ENCODE data around the gene ARHGEF25.
"Not testable (repeated sequence)": the region's sequence is repeated elsewhere in the genome, so short reads cannot be mapped to it uniquely, and the experiment has no call there.

ARHGEF25 gene

DNA sequence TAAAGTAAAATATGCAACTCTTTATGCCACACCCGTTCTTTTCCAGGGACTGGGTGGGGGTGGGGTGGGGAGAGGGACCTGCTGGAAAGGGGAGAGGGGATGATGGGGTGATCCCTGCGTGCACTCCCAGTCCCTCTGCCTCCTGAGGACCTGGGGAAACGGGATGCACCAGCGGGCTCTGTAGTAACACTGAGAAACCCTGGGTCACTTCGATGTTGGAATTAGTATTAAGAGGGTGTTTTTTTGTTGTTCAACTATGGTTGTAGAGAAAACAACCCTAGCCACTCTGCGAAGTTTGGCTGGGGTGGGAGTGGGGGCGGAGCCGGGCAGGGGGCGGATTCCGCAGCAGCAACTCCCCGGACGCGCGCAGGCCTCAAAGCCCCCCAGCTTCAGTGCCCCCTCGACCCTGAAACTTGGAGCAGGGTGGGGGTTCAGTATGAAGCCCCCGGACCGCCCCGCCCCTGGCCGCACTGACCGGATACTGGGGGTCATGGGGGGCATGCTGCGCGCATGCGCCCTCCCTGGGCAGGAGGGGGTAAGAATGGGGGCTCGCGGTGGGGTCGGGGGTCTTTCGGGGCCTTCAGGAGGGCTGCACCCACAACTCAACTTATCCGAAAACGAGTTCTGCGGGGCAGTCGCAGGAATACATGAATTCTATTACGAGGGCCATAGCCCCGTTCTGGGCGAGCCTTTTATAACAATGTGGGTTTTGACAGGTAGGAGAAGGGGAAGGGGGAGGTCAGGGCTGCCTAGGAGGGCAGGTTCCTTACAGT is 1.3 kb upstream of the ARHGEF25 start:
- DNase-seq = no peak

DNA sequence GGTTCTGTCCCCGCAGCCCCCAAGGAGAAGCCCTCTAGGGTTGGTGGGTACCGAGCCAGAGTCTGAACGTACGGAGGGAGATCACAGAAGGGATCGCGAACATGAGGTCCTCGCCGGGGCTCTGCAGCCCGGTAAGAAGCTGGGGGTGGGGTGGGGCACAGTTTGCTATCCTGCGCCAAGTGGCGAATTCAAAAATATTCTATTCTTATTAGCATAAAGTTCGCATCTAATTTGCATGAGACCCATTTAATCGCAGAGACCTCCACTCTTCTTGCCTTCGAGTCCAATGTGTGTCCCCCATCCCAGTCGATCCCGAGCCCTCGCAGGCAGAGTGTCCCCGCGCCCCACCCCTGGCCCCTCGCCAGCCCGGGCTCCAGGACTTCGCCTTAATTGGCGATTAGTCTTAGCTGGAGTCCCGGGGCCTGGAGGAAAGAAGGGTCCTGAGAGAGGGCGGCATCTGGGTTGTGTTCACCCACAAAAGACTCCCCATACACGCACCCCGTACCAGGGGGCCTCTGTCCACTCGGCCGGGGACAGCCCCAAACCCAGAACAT is 604 bp upstream of the ARHGEF25 start:
- DNase-seq = no peak

DNA sequence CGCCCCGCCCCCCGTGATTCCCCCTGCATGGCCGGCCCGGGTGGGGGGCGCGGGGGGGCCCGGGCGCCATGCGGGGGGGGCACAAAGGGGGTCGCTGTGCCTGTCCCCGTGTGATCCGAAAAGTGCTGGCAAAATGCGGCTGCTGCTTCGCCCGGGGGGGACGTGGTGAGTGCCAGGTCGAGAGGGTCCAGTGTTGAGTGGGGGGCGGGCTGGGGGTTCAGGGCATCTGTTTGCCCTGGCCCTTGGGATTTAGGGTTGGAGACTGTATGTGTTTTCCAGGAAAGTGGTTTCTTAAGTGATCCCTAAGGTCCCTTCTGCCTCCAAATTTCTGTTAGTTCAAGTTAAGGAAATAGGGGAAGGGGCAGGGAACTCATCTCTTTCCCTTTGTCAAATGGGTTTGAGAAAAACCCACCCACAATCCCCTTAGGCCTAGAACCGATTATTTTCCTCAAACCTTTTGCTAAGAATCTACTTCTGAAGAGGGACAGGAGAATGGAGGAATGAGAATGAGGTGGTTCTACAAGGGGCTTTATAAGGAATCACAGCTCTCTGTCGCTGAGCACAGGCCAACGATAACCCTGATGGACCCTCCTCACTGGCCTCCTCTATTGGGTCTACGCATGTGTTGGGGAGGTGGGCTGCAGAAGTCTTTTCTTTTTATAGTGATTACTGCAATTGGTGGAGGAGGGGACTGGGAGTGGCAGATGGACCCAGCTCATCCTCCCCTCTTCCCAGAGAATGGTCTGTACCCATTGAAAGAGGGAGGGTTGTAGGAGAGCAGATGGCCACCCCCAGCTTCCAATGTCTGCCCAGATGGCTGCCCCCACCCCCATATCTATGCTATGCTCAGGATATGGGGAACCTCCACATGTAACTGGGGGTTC is 834 bp downstream of the ARHGEF25 start:
- DNase-seq = no peak

DNA sequence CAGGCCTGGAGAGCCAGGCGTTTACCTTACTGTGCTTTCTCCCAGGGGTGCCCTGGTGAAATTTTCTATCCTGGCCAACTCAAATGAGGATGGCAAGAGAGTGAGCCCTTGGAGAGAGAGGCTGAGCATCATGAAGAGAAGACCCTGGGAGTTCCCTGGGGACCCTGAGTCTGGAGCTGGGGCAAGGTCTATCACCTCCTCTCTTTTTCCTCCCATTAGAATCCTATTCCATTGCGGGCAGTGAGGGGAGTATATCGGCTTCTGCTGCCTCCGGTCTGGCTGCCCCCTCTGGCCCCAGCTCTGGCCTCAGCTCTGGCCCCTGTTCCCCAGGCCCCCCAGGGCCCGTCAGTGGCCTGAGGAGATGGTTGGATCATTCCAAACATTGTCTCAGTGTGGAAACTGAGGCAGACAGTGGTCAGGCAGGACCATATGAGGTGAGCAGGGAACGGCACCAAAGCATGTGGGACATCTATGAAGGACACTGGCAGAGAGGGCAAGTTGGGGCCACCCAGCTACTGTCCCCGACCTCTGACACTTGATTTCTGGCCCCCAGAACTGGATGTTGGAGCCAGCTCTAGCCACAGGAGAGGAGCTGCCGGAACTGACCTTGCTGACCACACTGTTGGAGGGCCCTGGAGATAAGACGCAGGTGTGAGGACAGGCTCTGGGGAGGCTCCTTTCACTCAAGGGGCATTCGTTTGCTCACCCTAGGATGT is 1.6 kb downstream of the ARHGEF25 start:
- DNase-seq = no peak

DNA sequence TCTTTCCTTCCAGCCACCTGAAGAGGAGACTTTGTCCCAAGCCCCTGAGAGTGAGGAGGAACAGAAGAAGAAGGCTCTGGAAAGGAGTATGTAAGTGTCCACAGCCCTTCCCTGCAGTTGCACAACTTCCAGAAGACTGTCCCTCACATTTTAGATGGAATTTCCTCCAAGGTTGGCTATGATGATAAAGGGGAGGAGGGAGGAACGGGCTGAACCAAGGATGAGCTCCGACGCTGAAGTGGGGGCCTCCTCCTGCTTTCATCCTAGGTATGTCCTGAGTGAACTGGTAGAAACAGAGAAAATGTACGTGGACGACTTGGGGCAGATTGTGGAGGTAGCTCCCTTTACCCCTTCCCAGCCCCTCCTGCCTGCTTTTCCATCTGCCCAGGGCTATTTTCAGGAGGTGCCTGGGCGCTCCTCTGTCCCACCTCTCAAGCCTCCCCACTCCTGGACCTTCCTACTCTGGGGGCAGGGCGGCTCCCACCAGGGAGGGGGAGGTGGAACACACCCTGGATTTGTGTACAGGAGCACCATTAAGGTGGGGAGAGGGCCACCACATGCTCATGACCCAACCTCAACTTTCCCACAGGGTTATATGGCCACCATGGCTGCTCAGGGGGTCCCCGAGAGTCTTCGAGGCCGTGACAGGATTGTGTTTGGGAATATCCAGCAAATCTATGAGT is 2.3 kb downstream of the ARHGEF25 start:
- no peak for DNase-seq

DNA sequence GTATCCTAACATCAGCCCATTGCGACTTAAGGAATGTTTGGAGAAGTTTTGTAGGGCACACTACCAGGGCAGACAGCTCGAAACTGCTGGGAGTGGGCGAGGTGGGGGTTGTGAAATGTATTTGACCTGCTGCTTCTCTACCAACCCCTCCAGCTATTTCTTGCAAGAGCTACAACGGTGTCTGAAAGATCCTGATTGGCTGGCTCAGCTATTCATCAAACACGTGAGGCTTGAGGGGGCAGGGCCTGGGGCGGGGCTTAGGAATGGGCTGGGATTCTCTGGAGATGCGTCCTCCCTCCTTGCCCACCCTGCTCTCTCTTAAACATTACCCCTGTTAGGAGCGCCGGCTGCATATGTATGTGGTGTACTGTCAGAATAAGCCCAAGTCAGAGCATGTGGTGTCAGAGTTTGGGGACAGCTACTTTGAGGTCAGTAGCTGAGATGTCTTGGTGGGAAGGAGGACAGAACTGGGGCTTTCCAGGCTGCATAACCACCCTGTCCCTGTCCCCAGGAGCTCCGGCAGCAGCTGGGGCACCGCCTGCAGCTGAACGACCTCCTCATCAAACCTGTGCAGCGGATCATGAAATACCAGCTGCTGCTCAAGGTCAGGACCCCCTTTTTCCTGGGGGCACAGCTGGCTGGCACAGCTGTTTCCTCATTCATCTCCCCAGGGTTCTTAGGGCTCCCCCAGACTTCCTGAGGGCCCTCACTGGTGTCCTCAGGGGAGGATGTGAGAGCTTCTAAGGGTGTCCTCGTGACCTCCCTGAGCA is 3.1 kb downstream of the ARHGEF25 start:
- peak; percentile 17 for DNase-seq

DNA sequence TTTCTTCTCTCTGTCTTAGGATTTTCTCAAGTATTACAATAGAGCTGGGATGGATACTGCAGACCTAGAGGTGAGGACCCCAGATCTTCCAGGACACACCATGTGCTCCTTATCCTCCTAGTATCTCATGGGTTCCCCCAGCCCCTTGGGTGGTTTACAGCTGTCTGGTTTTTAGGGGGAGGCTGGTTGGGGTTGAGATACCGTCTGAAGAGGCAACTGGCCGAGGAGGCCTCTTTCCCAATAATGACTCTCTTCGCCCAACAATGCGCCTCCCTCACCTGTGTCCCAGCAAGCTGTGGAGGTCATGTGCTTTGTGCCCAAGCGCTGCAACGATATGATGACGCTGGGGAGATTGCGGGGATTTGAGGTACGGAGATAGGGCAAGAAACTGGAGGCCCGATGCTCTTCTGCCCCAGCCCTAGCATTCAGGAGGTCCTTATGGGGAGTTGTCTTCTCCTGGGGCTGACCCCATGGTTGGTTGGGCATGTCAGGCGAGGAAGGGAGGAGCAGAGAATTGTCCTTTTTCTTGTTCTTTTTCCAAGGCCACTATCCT is 3.8 kb downstream of the ARHGEF25 start:
- no peak for DNase-seq

DNA sequence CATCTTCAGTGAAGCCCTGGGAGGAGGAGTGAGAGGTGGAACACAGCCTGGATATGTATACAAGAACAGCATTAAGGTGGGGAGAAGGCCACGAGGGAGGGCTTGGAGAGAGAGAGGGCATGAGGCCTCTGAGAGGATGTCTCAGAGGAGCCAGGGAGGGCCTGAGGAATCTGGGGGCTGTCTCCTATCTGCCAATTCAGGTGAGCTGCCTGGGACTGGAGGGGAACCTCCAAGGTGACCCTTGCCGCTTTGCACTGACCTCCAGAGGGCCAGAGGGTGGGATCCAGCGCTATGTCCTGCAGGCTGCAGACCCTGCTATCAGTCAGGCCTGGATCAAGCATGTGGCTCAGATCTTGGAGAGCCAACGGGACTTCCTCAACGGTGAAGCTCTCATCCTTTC is 4.4 kb downstream of the ARHGEF25 start:
- no peak for DNase-seq

DNA sequence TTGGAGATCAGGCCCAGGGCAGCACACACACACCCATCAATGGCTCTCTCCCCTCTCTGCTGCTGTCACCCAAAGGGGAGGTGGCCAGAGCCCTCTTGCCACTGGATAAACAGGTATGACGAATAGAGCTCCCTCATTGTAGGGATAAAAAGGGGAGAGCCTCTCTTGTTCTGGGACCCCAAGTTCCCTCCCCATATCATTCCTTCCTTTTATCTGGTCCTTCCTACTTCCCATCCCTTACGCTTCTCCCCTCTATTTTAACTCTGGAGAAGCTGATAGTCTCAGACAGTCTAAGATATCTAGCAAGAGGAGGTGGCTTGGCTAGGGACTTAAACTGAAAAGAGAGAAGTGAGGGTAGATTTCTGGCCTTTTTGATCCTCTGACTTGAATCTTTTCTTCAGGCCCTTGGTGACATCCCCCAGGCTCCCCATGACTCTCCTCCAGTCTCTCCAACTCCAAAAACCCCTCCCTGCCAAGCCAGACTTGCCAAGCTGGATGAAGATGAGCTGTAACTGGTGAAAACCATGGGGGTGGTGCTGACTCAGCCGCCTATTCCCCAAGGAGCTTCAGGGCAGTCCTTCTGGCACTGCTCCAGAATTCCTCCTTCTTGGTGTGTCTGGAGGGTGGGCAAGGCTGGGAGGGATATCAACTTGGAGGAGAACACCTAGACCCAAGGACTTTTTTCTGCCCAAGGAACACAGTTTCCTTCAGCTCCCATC is 5.3 kb downstream of the ARHGEF25 start:
- no peak for DNase-seq

DNA sequence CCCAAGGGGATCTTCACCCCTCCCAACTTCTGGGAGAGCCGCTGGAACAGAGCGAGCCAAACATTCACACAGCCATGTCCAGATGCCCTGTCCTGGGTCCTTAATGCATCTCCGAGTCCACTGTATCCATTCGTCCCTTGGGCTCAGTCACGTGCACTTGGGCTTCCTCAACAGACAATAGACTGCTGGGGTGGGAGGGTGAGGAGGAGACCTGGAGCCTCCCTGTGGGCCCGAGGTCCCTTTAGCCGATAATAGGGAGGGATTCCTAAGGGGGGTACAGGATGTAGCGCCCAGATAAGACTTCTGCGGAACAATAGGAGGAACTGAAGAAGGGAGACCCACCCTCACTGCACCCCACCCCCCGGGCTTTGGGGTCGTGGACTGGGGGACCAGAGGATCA is 6.7 kb downstream of the ARHGEF25 start:
- no peak for DNase-seq

DNA sequence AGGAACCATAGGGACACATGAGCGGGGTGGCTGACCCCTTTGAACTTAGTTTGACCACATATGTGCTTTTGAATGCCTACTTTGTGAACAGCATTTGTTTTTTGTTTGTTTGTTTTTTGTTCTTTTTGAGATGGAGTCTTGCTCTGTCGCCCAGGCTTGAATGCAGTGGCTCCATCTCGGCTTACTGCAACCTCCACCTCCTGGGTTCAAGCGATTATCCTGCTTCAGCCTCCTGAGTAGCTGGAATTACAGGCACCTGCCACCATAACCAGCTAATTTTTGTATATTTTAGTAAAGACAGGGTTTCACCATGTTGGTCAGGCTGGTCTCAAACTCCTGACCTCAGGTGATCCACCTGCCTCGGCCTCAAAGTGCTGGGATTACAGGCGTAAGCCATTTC is 7.2 kb downstream of the ARHGEF25 start:
- DNase-seq = not testable (repeated sequence)

DNA sequence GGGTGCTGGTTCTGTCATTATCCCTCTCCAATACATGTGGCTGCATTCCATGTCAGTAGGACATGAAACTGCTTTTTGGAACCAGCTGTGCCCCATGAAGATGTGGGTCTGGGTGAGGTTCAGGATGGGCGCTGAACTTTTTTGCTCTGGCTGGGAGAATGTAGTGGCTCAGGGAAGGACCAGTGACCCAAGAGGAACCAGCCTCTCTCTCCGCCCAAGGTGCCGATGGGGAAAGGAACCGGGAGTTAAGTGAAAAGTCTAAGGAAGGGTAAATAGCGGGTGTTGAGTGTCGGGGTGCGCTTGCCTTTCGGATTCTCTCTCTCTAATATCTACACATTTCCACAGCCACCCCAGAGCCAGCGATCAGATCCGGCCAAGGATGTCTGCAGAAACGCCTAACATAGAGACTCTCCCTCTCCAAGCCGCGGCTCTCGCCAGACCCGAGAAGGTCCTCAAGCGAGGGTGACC is 7.8 kb downstream of the ARHGEF25 start:
- no peak for DNase-seq

DNA sequence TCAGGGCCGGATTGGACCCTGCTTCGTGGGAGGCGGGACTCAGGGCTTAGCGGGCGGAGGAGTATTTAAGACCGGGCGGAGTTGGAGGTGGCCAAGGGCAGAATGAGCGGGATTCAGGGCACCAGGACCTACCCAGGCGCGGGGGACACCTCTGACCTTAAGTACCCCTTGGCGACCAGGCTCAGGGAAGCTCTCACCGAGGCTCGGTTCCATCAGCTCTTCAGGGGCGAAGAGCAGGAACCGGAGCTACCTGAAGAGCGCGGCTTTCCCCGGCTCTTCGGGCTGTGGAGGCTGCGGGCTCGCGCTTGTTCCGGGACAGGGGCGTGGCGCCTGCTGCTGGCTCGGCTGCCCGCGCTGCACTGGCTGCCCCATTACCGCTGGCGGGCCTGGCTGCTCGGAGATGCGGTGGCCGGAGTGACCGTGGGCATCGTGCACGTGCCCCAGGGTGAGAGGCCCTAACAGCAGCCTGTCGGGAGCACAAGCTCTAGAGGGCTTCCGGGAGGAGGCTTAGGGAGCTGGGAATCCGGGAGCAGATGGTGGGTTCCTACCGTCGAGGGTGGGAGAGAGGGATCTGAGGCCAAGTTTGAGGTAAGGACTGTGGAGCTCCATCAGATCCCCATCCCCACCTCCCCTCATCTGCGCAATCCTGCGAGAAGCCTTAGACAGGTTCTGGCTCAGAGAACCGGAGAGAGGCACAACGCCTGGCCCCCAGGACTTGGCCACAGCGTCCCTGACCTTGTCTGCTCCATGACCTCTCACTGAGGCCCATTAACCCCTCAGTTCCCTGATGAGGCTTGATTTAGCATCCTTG is 8.4 kb downstream of the ARHGEF25 start:
- DNase-seq = no peak

DNA sequence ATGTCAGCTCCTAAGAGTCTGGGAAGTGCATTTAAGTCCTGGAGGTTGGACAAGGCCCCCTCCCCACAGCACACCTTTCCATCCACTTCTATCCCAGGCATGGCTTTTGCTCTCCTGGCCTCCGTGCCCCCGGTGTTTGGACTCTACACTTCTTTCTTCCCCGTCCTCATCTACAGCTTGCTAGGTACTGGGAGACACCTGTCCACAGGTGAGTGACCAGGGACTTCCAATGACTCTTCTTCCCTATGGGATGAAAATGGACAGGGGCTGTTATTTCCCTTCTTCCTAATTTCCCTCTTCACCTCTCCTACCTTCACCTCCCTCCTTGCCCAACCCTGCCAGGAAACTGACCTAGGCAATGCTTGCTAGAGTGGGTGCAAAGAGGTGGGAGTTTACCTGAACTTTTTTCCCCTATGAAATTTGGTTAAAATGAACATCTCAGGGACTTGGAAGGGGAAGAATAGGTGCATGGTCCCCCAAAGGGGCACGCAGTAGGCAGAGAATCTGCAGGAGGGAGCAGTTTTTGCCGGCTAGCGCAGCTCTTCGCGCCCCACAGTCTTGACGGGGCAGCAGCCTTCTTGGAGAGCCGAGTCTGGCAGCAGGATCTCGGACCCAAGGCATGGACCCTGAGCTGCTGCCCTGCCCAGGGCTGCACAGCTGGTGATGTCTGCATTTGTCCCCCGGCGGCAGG is 9.2 kb downstream of the ARHGEF25 start:
- DNase-seq = no peak

DNA sequence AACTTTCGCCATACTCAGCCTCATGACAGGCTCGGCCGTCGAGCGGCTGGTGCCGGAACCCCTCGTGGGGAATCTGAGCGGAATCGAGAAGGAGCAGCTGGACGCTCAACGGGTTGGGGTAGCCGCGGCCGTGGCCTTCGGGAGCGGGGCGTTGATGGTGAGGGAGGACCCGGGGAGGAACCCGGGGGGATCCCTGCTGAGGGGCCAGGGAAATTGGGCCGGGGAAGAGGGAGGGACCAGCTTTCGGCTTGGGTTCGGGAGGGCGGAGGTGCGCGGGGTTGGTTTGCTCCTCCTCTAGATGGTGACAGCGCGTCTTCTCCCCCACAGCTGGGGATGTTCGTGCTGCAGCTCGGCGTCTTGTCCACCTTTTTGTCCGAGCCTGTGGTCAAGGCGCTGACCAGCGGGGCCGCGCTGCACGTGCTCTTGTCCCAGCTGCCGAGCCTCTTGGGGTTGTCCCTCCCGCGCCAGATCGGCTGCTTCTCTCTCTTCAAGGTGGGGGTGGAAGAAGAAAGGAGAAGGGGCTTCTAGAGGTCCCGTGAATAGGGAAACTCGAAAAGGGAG is 9.8 kb downstream of the ARHGEF25 start:
- no peak for DNase-seq

DNA sequence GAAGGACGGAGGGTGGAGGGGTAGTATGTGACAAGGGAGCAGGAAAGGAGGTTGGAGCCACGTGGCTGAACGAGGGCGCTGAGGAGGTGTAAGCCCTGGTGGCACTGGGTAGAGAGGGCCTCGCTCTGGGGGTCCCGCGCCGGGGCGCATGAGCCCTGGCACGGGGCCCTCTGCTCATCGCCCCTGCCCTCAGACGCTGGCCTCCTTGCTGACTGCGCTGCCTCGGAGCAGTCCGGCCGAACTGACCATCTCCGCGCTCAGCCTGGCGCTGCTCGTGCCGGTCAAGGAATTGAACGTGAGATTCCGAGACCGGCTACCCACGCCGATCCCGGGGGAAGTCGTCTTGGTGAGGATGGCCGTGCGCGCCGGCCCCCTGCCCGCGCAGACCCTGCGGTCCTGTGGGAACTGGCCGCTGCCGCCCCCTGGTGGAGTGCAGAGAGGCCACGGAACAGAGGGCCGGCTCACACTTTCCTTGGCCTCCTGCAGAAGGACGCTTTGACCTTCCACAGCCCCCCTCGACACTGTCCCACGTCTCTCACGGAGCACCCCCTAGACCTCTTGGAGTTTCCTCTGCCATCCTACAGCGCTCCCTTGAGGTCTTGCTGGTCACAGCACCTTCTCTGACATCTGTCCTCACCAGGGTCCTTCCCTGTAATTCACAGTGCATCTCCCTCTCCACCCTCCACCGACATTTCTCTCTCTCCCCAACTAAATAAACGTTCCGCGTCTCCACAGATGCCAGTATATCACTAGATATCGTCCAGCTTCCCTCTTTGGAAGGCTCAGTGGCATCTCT is 10.5 kb downstream of the ARHGEF25 start:
- DNase-seq = peak; percentile 63

DNA sequence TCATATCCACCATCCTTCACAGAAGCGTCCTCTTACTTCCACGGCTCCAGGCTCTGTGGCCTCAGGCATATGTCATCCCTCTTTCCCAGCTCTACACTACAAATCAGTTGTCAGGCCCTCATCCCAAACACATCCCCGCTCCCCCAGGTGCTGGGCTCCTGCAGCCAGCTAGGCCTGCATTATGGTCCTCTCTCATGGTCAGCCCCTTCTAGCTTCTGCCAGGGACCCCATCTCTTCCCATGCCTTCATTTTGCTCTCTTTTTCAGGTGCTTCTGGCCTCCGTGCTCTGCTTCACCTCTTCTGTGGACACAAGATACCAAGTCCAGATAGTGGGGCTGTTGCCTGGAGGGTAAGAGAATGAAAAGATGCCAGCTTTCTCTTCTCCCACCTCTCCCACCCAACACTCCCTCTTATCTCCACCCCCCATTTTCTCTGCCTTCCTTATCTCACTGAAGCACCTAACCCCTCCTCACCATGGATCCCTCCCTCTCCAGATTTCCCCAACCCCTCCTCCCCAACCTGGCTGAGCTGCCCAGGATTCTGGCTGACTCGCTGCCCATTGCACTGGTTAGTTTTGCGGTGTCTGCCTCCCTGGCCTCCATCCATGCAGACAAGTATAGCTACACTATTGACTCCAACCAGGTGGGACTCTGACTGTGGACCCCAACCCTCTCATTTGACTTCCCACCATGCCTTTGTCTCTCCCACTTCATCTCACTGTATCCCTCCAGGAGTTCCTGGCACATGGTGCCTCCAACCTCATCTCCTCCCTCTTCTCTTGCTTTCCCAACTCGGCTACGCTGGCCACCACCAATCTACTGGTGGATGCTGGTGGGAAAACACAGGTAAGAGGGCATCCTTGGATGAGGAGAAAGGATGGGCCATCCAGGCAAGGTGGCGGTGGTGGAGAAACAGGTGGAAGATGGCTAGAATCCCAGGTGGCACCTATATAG is 11.3 kb downstream of the ARHGEF25 start:
- no peak for DNase-seq
